Measurements from ENCODE around the gene VPS50.

VPS50 gene

DNA sequence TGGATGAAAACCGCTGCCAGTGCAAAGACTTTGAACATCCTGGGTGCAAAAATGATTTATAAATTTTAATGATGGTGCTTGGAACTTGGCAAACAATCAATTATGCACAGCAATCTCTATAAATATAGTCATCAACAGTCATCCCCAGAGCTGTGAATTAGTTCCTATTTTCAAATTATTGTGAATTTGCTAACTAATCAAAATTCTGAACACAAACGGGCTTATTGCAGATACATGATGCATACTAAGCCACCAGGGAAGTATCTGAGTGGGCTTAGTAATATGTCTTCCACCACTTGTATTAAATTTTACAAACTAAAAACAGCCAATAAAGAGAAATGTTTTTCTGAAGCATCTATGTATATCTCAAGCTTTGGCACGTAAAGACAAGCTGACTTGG lies 177.2 kb downstream of the VPS50 start:
- DNase-seq (ENCODE audit: low read depth in 2 of 2): no peak
